AG04449 (cell line): ENCODE data around the gene NHSL1.

ENCODE experiments used
- CTCF ChIA-PET: fragments of 350-600 bp; formaldehyde crosslinking; extraction: SDS; loops from one replicate; lab custom pipeline; 2021; ENCODE audit warnings: antibody characterized with exemption; lab: Yijun Ruan, JAX
- POLR2A ChIA-PET: fragments of 400-600, 350-600 bp; formaldehyde crosslinking; extraction: SDS; loops from one replicate; lab custom pipeline; 2020; ENCODE audit warnings: antibody characterized with exemption, inconsistent platforms; lab: Yijun Ruan, JAX
- DNase-seq: peaks from one replicate; pipeline ENCODE4 v3.0.0-alpha.2; 2010; ENCODE audit warnings: low read depth, low spot score
- H3K4me3 ChIP-seq: 2 replicates; pipeline ENCODE4 v1.5.1; 2011; ENCODE audit warnings: low read depth, mild to moderate bottlenecking, control low read depth, low read length
- CTCF ChIP-seq: IDR thresholded peaks from one replicate; pipeline ENCODE4 v1.5.1; 2011; ENCODE audit warnings: mild to moderate bottlenecking, moderate library complexity, low read length, control low read depth, inconsistent platforms; ENCODE audit not compliant: insufficient read depth; ENCODE audit errors: missing control alignments

The NHSL1 gene

GRCh38 chr6:138374815-138375214 is 124.5 kb downstream of the NHSL1 start:
- no peak for TF ChIP-seq CTCF
- no peak overlapping the region for H3K4me3 ChIP-seq
- ChIA-PET CTCF (interaction anchor here (0.6 kb wide), 1 partner anchor 1583 kb away, joined by 3 read pairs; no protein-coding TSS in a partner anchor), POLR2A (no interaction called here)
- DNase-seq = no peak

- no peak overlapping the region for H3K4me3 ChIP-seq
- ChIA-PET POLR2A (no interaction called here), CTCF (no interaction called here)
- no peak for TF ChIP-seq CTCF
- no peak for DNase-seq
These were observed 125.1 kb downstream of the NHSL1 start for GRCh38 chr6:138374230-138374629.

- no peak for DNase-seq
- CTCF ChIA-PET = no interaction called here
- POLR2A ChIA-PET = no interaction called here
- no peak for TF ChIP-seq CTCF
- H3K4me3 ChIP-seq = no peak overlapping the region
These were observed 126.4 kb downstream of the NHSL1 start for GRCh38 chr6:138372711-138373463.
